Astrocyte (in vitro differentiated cells and primary cell): ENCODE results near the gene GPI. TPM values are rescaled to one million over a fixed set of nuclear protein-coding genes. Genes with fewer than 3 reads are reported as not detected.

Experiments used
- DNase-seq: peaks from one replicate; pipeline ENCODE4 v3.0.0-alpha.2; 2010; ENCODE audit warnings: low read depth
- FAIRE-seq: peaks from 2 replicates; lab custom pipeline; 2011; peaks lifted over from hg19 to GRCh38; lab: Jason Lieb, UNC
- H2AFZ ChIP-seq: 2 replicates; pipeline ENCODE4 v1.6.0; 2012; ENCODE audit warnings: low read depth, low read length, inconsistent platforms
- H3K27ac ChIP-seq: 2 replicates; pipeline ENCODE4 v1.5.1; 2011; ENCODE audit warnings: low read depth, low read length, inconsistent platforms
- H3K27me3 ChIP-seq: 2 replicates; pipeline ENCODE4 v1.6.0; 2011; ENCODE audit warnings: low read length, inconsistent platforms; ENCODE audit not compliant: insufficient read depth
- H3K36me3 ChIP-seq: 2 replicates; pipeline ENCODE4 v1.5.1; 2011; ENCODE audit warnings: low read length, inconsistent platforms; ENCODE audit not compliant: insufficient read depth
- H3K4me1 ChIP-seq: 2 replicates; pipeline ENCODE4 v1.5.1; 2011; ENCODE audit warnings: low read length, inconsistent platforms; ENCODE audit not compliant: insufficient read depth
- H3K4me2 ChIP-seq: 2 replicates; pipeline ENCODE4 v1.6.0; 2012; ENCODE audit warnings: low read length, inconsistent platforms
- H3K4me3 ChIP-seq: 2 replicates; pipeline ENCODE4 v1.5.1; 2011; ENCODE audit warnings: low read depth, mild to moderate bottlenecking, low read length, inconsistent platforms; ENCODE audit not compliant: insufficient read depth
- H3K79me2 ChIP-seq: 2 replicates; pipeline ENCODE4 v1.6.0; 2012; ENCODE audit warnings: mild to moderate bottlenecking, low read length, inconsistent platforms; ENCODE audit not compliant: insufficient read depth
- H3K9ac ChIP-seq: 2 replicates; pipeline ENCODE4 v1.6.0; 2012; ENCODE audit warnings: mild to moderate bottlenecking, low read length, inconsistent platforms
- H3K9me3 ChIP-seq: 2 replicates; pipeline ENCODE4 v1.5.1; 2012; ENCODE audit warnings: low read depth, mild to moderate bottlenecking, low read length, inconsistent platforms; ENCODE audit not compliant: insufficient read depth
- H4K20me1 ChIP-seq: 2 replicates; pipeline ENCODE4 v1.6.0; 2012; ENCODE audit warnings: low read length, inconsistent platforms; ENCODE audit not compliant: insufficient read depth
- H3K27ac Mint-ChIP-seq: one replicate; pipeline ENCODE4 v1.8.0; 2021; ENCODE audit warnings: mild to moderate bottlenecking, mixed read lengths; ENCODE audit not compliant: unreplicated experiment
- H3K27me3 Mint-ChIP-seq: one replicate; pipeline ENCODE4 v1.8.0; 2021; ENCODE audit warnings: low read depth, mixed read lengths; ENCODE audit not compliant: unreplicated experiment
- H3K36me3 Mint-ChIP-seq: one replicate; pipeline ENCODE4 v1.8.0; 2021; ENCODE audit warnings: low read depth, mixed read lengths; ENCODE audit not compliant: unreplicated experiment
- H3K4me1 Mint-ChIP-seq: one replicate; pipeline ENCODE4 v1.8.0; 2021; ENCODE audit warnings: low read depth, mixed read lengths; ENCODE audit not compliant: unreplicated experiment
- H3K4me3 Mint-ChIP-seq: one replicate; pipeline ENCODE4 v1.8.0; 2021; ENCODE audit warnings: mild to moderate bottlenecking, moderate library complexity, mixed read lengths; ENCODE audit not compliant: unreplicated experiment
- H3K9me3 Mint-ChIP-seq: one replicate; pipeline ENCODE4 v1.8.0; 2021; ENCODE audit warnings: mild to moderate bottlenecking, mixed read lengths; ENCODE audit not compliant: unreplicated experiment
- EZH2 ChIP-seq: IDR thresholded peaks from 2 replicates; pipeline ENCODE4 v1.6.1; 2012; ENCODE audit warnings: mild to moderate bottlenecking, low read length, inconsistent platforms; ENCODE audit not compliant: insufficient read depth
- total RNA-seq: library from RNA; stranded (reverse); gene quantifications from 2 replicates; pipeline ENCODE4 v1.2.1, GENCODE V29; 2021
- TF ChIP-seq, protein P1 (sequence below): IDR thresholded peaks from 2 replicates; pipeline ENCODE4 v1.5.1; 2011; ENCODE audit warnings: low read depth, mild to moderate bottlenecking, inconsistent platforms, low read length, moderate library complexity; ENCODE audit not compliant: insufficient read depth

The GPI gene
- total RNA-seq, 1 donor from 2014 or later: 249 TPM

- Mint-ChIP-seq H3K4me1 (no peaks in the 10 kb centered on the region), H3K27me3 (no peaks in the 10 kb centered on the region), H3K27ac (no peak overlapping the region), H3K9me3 (no peaks in the 10 kb centered on the region), H3K4me3 (no peak overlapping the region), H3K36me3 (peaks cover 25% of the 10 kb centered on the region)
- Histone ChIP-seq H3K36me3 (peaks cover 29% of the 10 kb centered on the region), H3K4me3 (no peak overlapping the region), H3K27ac (no peak overlapping the region), H2AFZ (no peak overlapping the region), H3K9ac (no peak overlapping the region), H3K4me1 (no peaks in the 10 kb centered on the region), H4K20me1 (peaks cover 48% of the 10 kb centered on the region), H3K79me2 (no peaks in the 10 kb centered on the region), H3K9me3 (no peaks in the 10 kb centered on the region), H3K4me2 (no peak overlapping the region), H3K27me3 (no peaks in the 10 kb centered on the region)
- FAIRE-seq: no peak
- no peak for DNase-seq
- TF ChIP-seq EZH2: no peak
- TF ChIP-seq, protein P1, sequence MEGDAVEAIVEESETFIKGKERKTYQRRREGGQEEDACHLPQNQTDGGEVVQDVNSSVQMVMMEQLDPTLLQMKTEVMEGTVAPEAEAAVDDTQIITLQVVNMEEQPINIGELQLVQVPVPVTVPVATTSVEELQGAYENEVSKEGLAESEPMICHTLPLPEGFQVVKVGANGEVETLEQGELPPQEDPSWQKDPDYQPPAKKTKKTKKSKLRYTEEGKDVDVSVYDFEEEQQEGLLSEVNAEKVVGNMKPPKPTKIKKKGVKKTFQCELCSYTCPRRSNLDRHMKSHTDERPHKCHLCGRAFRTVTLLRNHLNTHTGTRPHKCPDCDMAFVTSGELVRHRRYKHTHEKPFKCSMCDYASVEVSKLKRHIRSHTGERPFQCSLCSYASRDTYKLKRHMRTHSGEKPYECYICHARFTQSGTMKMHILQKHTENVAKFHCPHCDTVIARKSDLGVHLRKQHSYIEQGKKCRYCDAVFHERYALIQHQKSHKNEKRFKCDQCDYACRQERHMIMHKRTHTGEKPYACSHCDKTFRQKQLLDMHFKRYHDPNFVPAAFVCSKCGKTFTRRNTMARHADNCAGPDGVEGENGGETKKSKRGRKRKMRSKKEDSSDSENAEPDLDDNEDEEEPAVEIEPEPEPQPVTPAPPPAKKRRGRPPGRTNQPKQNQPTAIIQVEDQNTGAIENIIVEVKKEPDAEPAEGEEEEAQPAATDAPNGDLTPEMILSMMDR: no peak
Measured at GRCh38 chr19:34391813-34392212, 26.8 kb downstream of the GPI start.

GRCh38 chr19:34393031-34393430 lies 28.0 kb downstream of the GPI start:
- Histone ChIP-seq H3K27ac (no peak overlapping the region), H2AFZ (no peak overlapping the region), H3K4me3 (no peak overlapping the region), H3K4me2 (no peak overlapping the region), H3K79me2 (no peaks in the 10 kb centered on the region), H4K20me1 (peaks cover 36% of the 10 kb centered on the region), H3K9ac (no peak overlapping the region), H3K27me3 (no peaks in the 10 kb centered on the region), H3K9me3 (no peaks in the 10 kb centered on the region), H3K36me3 (peaks cover 30% of the 10 kb centered on the region), H3K4me1 (no peaks in the 10 kb centered on the region)
- peaks cover 20% of the 10 kb centered on the region for H3K36me3 Mint-ChIP-seq
- H3K4me1 Mint-ChIP-seq: no peaks in the 10 kb centered on the region
- TF ChIP-seq, protein P1: no peak
- TF ChIP-seq EZH2: no peak
- no peak overlapping the region for H3K27ac Mint-ChIP-seq
- FAIRE-seq (no peak), DNase-seq (no peak)
- H3K27me3 Mint-ChIP-seq: no peaks in the 10 kb centered on the region
- no peaks in the 10 kb centered on the region for H3K9me3 Mint-ChIP-seq
- no peak overlapping the region for H3K4me3 Mint-ChIP-seq

- H3K36me3 Mint-ChIP-seq: peaks cover 17% of the 10 kb centered on the region
- no peak overlapping the region for H3K27ac Mint-ChIP-seq
- H3K4me2 ChIP-seq: no peak overlapping the region
- no peaks in the 10 kb centered on the region for H3K27me3 Mint-ChIP-seq
- H3K79me2 ChIP-seq: no peaks in the 10 kb centered on the region
- no peaks in the 10 kb centered on the region for H3K4me1 ChIP-seq
- no peak overlapping the region for H2AFZ ChIP-seq
- H3K9me3 ChIP-seq: no peaks in the 10 kb centered on the region
- H3K27ac ChIP-seq: no peak overlapping the region
- H3K27me3 ChIP-seq: no peaks in the 10 kb centered on the region
- no peaks in the 10 kb centered on the region for H3K9me3 Mint-ChIP-seq
- FAIRE-seq: no peak
- no peak overlapping the region for H3K4me3 Mint-ChIP-seq
- H3K9ac ChIP-seq: no peak overlapping the region
- no peak for TF ChIP-seq EZH2
- TF ChIP-seq, protein P1: no peak
- H4K20me1 ChIP-seq: peaks cover 32% of the 10 kb centered on the region
- H3K36me3 ChIP-seq: peaks cover 30% of the 10 kb centered on the region
- DNase-seq: no peak
- H3K4me3 ChIP-seq: no peak overlapping the region
- no peaks in the 10 kb centered on the region for H3K4me1 Mint-ChIP-seq
Measured at GRCh38 chr19:34393629-34394028, 28.6 kb downstream of the GPI start.
